Measurements from ENCODE around the gene GLMP. TPM values are rescaled to one million over a fixed set of nuclear protein-coding genes. Genes with fewer than 3 reads are reported as not detected.

Gene GLMP
- total RNA-seq, 1 donor from 2014 or later = 43.6 TPM

DNA sequence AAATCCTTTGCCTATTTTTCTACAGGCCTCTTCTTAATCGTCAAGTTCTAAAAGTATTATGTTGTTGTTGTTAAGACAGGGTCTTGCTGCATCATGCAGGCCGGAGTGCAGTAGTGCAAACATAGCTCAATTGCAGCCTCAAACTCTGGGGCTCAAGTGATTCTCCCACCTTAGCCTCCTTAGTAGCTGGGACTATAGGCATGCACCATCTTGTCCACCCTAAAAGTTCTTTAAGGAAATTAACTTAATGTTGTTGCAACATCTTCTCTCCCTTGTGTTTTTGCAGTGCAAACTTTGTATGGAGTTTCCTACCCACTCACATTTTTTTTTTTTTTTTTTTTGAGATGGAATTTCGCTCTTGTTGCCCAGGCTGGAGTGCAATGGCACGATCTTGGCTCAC lies 7.8 kb upstream of the GLMP start:
- H3K27me3 ChIP-seq (ENCODE audit: insufficient read depth, low read length) = no peaks in the 10 kb centered on the region
- peaks cover 7% of the 10 kb centered on the region for H4K20me1 ChIP-seq (ENCODE audit: insufficient read depth, low read length)
- peaks cover 14% of the 10 kb centered on the region for H3K36me3 ChIP-seq (ENCODE audit: insufficient read depth, low read length)
- H3K27ac Mint-ChIP-seq (ENCODE audit: unreplicated experiment) = peak overlapping the region; percentile 41
- peaks cover 12% of the 10 kb centered on the region for H3K36me3 Mint-ChIP-seq (ENCODE audit: low read depth, unreplicated experiment)
- H3K4me2 ChIP-seq (ENCODE audit: low read length) = no peak overlapping the region
- no peak overlapping the region for H3K9ac ChIP-seq (ENCODE audit: low read length)
- TF ChIP-seq, protein P1, sequence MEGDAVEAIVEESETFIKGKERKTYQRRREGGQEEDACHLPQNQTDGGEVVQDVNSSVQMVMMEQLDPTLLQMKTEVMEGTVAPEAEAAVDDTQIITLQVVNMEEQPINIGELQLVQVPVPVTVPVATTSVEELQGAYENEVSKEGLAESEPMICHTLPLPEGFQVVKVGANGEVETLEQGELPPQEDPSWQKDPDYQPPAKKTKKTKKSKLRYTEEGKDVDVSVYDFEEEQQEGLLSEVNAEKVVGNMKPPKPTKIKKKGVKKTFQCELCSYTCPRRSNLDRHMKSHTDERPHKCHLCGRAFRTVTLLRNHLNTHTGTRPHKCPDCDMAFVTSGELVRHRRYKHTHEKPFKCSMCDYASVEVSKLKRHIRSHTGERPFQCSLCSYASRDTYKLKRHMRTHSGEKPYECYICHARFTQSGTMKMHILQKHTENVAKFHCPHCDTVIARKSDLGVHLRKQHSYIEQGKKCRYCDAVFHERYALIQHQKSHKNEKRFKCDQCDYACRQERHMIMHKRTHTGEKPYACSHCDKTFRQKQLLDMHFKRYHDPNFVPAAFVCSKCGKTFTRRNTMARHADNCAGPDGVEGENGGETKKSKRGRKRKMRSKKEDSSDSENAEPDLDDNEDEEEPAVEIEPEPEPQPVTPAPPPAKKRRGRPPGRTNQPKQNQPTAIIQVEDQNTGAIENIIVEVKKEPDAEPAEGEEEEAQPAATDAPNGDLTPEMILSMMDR (IDR thresholded peaks at IDR 0.05; ENCODE audit: insufficient read depth, low read depth, low read length) = no peak
- no peak for TF ChIP-seq EZH2 (IDR thresholded peaks at IDR 0.05; ENCODE audit: insufficient read depth, low read length)
- FAIRE-seq (no peak), DNase-seq (ENCODE audit: low read depth) (no peak)
- no peaks in the 10 kb centered on the region for H3K79me2 ChIP-seq (ENCODE audit: insufficient read depth, low read length)
- H2AFZ ChIP-seq (ENCODE audit: low read depth, low read length) = no peak overlapping the region
- H3K4me1 ChIP-seq (ENCODE audit: insufficient read depth, low read length) = no peaks in the 10 kb centered on the region
- H3K27ac ChIP-seq (ENCODE audit: low read depth, low read length) = no peak overlapping the region
- H3K4me3 ChIP-seq (ENCODE audit: insufficient read depth, low read depth, low read length) = no peak overlapping the region
- H3K27me3 Mint-ChIP-seq (ENCODE audit: low read depth, unreplicated experiment) = no peaks in the 10 kb centered on the region
- H3K9me3 Mint-ChIP-seq (ENCODE audit: unreplicated experiment) = peaks cover 4% of the 10 kb centered on the region
- no peak overlapping the region for H3K4me3 Mint-ChIP-seq (ENCODE audit: unreplicated experiment)
- no peaks in the 10 kb centered on the region for H3K9me3 ChIP-seq (ENCODE audit: insufficient read depth, low read depth, low read length)
- peaks cover 1% of the 10 kb centered on the region for H3K4me1 Mint-ChIP-seq (ENCODE audit: low read depth, unreplicated experiment)

DNA sequence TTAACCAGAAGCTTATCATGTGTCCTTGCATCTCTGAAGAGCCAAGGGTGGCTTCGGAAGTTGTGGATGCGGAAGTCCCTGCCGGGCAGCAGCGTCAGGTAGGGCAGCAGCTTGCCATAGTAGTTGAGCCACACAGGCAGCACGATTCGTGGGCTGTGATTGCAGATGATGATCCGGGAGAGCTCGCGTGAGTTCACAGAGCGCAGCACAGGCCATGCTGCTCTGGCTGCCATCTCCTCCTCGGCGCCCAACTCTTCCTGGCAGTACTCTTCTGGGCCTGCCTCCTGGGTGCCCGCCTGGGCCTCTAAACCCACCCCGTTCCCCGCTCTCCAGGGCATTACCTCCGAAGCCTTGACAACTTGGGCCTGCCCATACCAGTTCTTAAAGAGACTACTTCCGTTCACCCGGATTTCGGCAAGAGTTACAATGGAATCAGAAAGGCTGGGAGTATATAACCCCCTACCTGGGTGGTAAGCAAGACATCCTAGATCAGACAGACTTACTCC lies 3.4 kb upstream of the GLMP start, which contains the start of gene VHLL:
Gene VHLL, minus strand, starts transcription at position 456 of the 506 bp plus-strand sequence. Its CDS starts 118 bp downstream, at position 338.
- H3K36me3 Mint-ChIP-seq (ENCODE audit: low read depth, unreplicated experiment) = peaks cover 5% of the 10 kb centered on the region
- TF ChIP-seq EZH2 (IDR thresholded peaks at IDR 0.05; ENCODE audit: insufficient read depth, low read length) = no peak
- TF ChIP-seq, protein P1 (IDR thresholded peaks at IDR 0.05; ENCODE audit: insufficient read depth, low read depth, low read length) = no peak
- Histone ChIP-seq H3K4me3 (ENCODE audit: insufficient read depth, low read depth, low read length) (no peak within 1 kb of the TSS), H3K4me1 (ENCODE audit: insufficient read depth, low read length) (peaks cover 10% of the 10 kb centered on the region), H3K9me3 (ENCODE audit: insufficient read depth, low read depth, low read length) (no peaks in the 10 kb centered on the region), H2AFZ (ENCODE audit: low read depth, low read length) (no peak within 1 kb of the TSS), H4K20me1 (ENCODE audit: insufficient read depth, low read length) (no peaks in the 10 kb centered on the region), H3K36me3 (ENCODE audit: insufficient read depth, low read length) (no peaks in the 10 kb centered on the region), H3K4me2 (ENCODE audit: low read length) (no peak within 1 kb of the TSS), H3K79me2 (ENCODE audit: insufficient read depth, low read length) (peaks cover 10% of the 10 kb centered on the region), H3K9ac (ENCODE audit: low read length) (no peak within 1 kb of the TSS), H3K27ac (ENCODE audit: low read depth, low read length) (no peak within 1 kb of the TSS), H3K27me3 (ENCODE audit: insufficient read depth, low read length) (no peaks in the 10 kb centered on the region)
- no peak within 1 kb of the TSS for H3K4me3 Mint-ChIP-seq (ENCODE audit: unreplicated experiment)
- no peak within 1 kb of the TSS for H3K27ac Mint-ChIP-seq (ENCODE audit: unreplicated experiment)
- no peaks in the 10 kb centered on the region for H3K27me3 Mint-ChIP-seq (ENCODE audit: low read depth, unreplicated experiment)
- no peaks in the 10 kb centered on the region for H3K4me1 Mint-ChIP-seq (ENCODE audit: low read depth, unreplicated experiment)
- no peak for FAIRE-seq
- H3K9me3 Mint-ChIP-seq (ENCODE audit: unreplicated experiment) = peaks cover 4% of the 10 kb centered on the region
- no peak for DNase-seq (ENCODE audit: low read depth)

DNA sequence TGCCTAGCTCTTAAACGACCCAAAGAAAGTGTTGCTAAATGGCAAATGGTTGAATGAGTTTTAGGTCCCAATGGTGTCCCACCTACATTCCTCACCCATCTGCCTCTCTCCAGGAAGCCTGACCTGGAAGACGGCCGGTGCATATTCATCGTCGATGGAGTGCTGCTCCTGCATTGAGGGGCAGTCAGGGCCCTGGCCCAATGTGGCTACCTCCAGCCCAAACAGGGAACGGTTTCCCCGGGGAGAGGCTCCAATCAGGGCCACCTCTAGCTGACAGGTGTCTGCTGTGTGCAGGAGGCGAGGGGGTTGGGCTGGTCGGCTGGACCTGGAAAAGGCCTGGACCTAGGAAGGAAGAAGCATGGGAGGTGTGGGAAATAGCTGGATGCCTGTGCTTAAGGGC lies 1.6 kb downstream of the GLMP start:
- no peaks in the 10 kb centered on the region for H3K27me3 Mint-ChIP-seq (ENCODE audit: low read depth, unreplicated experiment)
- H3K36me3 ChIP-seq (ENCODE audit: insufficient read depth, low read length) = no peaks in the 10 kb centered on the region
- no peak overlapping the region for H3K9ac ChIP-seq (ENCODE audit: low read length)
- FAIRE-seq (no peak), DNase-seq (ENCODE audit: low read depth) (no peak)
- no peak for TF ChIP-seq EZH2 (IDR thresholded peaks at IDR 0.05; ENCODE audit: insufficient read depth, low read length)
- TF ChIP-seq, protein P1 (IDR thresholded peaks at IDR 0.05; ENCODE audit: insufficient read depth, low read depth, low read length) = no peak
- H3K27ac Mint-ChIP-seq (ENCODE audit: unreplicated experiment) = no peak overlapping the region
- peaks cover 7% of the 10 kb centered on the region for H3K36me3 Mint-ChIP-seq (ENCODE audit: low read depth, unreplicated experiment)
- H3K4me3 ChIP-seq (ENCODE audit: insufficient read depth, low read depth, low read length) = no peak overlapping the region
- H3K27ac ChIP-seq (ENCODE audit: low read depth, low read length) = no peak overlapping the region
- no peaks in the 10 kb centered on the region for H3K9me3 ChIP-seq (ENCODE audit: insufficient read depth, low read depth, low read length)
- H3K4me2 ChIP-seq (ENCODE audit: low read length) = no peak overlapping the region
- H2AFZ ChIP-seq (ENCODE audit: low read depth, low read length) = no peak overlapping the region
- no peaks in the 10 kb centered on the region for H3K27me3 ChIP-seq (ENCODE audit: insufficient read depth, low read length)
- H3K4me3 Mint-ChIP-seq (ENCODE audit: unreplicated experiment) = no peak overlapping the region
- peaks cover 12% of the 10 kb centered on the region for H3K79me2 ChIP-seq (ENCODE audit: insufficient read depth, low read length)
- peaks cover 10% of the 10 kb centered on the region for H3K4me1 ChIP-seq (ENCODE audit: insufficient read depth, low read length)
- H3K4me1 Mint-ChIP-seq (ENCODE audit: low read depth, unreplicated experiment) = no peaks in the 10 kb centered on the region
- H3K9me3 Mint-ChIP-seq (ENCODE audit: unreplicated experiment) = no peaks in the 10 kb centered on the region
- H4K20me1 ChIP-seq (ENCODE audit: insufficient read depth, low read length) = no peaks in the 10 kb centered on the region

Data from astrocyte (in vitro differentiated cells and primary cell).